ENCODE results near the gene INSR.
"Not testable (repeated sequence)": the region's sequence is repeated elsewhere in the genome, so short reads cannot be mapped to it uniquely, and the experiment has no call there.

The INSR gene

GRCh38 chr19:7188698-7189629 is 105.2 kb downstream of the INSR start:
- no peak for DNase-seq

DNA sequence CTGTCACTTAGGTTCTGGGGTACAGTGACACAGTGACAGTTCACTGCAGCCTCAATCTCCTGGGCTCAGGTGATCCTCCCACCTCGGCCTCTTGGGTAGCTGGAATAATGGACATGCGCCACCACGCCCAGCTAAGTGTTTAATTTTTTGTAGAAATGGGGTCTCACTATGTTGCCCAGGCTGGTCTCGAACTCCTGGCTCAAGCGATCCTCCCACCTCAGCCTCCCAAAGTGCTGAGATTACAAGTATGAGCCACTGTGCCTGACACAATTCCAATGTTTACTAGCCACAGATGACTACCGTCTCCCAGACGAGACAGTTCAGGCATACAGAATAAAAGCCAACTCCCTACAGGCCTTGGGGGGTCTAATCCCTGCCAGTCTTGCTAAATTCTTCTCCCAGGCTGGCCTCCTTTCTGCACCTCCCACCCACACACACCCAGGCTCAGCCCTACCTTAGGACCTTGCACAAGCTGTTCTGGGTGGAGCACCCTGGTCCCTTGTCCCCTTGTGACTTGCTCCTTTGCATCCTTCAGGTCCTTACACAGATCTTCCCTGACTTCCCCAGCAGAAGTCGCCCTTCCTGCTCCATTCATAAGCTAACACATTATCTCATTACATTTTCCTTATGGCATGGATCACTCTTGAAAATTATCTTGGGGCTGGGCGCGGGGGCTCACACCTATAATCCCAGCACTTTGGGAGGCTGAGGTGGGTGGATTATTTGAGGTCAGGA is 106.4 kb downstream of the INSR start:
- no peak for DNase-seq

- DNase-seq, result no peak
These were observed 111.7 kb downstream of the INSR start for GRCh38 chr19:7182489-7182888.

GRCh38 chr19:7179917-7180306 is 114.3 kb downstream of the INSR start:
- no peak for DNase-seq

DNA sequence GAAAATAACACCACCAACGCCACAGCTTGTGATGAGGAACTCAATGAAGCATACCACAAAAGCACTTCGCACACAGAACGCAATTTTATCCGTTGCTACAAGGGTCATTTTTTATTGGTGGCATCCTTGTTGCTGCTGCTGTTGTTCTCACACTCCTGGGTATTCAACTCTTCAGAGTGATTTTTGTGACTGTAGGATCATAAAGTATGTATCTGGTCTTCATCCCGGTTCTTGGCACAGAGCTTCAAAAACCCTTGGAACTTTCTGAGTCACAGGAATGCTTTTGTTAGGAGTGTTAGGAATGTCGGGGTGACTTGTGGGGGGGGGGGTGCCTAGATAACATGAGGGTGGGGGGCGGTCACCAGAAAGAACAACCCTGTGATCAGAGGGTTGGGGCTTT is 116.3 kb downstream of the INSR start:
- no peak for DNase-seq

DNA sequence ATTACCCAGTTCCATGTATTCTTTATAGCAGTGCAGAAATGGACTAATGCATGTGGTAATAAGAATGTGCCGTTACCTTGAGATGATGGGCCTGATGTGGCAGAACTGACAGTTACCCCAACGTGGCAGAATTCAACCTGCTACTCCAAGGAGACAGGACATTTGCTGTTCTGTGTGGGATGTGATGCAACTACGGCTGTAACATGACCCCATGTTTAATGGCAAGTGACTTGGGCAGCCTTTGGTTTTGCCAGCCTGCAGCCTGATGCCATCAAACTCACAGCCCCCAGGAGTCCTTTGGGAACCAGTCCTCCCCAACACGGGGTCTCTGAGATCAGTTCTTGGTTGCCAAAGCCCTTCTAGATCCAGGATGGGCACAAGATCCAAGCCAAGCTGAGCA is 117.4 kb downstream of the INSR start:
- DNase-seq, result no peak

DNA sequence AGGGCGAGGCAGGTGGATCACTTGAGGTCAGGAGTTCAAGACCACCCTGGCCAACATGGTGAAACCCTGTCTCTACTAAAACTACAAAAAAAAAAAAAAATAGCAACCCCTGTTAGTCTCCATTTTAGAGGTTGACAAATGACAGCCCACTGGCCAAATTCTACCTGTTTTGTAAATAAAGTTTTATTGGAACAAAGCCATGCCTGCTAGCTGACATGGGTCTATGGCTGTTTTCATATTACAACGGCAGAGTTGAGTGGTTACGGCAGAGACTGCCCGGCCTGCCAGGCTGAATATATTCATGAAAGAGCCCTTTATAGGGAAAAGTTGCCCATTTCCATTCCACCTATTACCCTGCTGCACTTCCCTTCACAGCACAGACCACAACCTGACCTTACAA is 121.4 kb downstream of the INSR start:
- no peak for DNase-seq

- DNase-seq, result no peak
These were observed 123.2 kb downstream of the INSR start for GRCh38 chr19:7170983-7171382.

GRCh38 chr19:7168941-7169340 is 125.3 kb downstream of the INSR start:
- DNase-seq, result no peak

GRCh38 chr19:7161292-7161691 is 132.9 kb downstream of the INSR start:
- DNase-seq, result no peak

DNA sequence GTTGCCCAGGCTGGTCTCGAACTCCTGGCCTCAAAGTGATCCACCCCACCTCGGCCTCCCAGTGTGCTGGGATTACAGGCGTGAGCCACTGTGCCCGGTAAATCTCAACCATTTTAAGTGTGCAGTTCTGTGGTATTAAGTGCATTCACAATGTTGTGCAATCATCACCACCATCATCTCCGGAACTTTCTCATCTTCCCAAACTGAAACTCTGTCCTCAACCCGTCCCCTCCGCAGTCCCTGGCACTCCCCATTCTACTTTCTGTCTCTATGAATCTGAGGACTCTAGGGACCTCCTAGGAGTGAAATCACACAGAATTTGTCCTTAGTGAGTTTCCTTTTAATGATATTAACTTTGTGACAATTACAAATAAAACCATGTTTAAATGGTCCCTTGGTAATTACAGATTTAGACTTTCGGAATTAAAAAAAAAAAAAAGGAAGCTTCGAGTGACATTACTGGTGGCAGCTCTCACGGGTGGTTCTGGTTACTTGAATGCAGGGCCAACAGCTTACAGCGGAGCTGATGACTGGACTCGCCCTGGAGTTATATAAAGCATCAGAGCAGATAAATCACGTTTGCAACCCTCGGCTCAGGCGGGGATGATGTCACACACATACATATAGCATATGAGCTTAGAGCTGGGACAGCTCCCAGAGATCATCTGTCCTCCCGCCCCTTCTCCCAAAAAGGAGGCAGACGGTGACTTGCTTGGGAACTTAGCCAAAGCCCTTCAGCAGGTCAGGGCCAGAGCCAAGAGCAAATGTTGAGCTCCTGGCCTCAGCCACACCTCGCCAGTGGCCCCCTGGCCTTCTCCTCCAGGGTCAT is 134.9 kb downstream of the INSR start:
- DNase-seq, result no peak

DNA sequence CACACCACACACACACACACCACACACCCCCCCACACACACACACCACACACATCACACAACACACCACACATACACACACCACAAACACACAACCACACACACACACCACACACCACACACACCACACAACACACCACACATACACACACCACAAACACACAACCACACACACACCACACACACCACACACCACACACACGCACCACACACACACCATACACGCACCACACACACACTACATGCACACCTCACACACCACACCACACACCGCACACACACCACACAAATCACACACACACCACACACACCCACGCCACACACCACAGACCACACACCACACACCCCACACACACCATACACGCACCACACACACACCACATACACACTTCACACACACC is 141.2 kb downstream of the INSR start:
- peak; percentile 3 for DNase-seq

GRCh38 chr19:7152568-7152967 is 141.6 kb downstream of the INSR start:
- no peak for DNase-seq

DNA sequence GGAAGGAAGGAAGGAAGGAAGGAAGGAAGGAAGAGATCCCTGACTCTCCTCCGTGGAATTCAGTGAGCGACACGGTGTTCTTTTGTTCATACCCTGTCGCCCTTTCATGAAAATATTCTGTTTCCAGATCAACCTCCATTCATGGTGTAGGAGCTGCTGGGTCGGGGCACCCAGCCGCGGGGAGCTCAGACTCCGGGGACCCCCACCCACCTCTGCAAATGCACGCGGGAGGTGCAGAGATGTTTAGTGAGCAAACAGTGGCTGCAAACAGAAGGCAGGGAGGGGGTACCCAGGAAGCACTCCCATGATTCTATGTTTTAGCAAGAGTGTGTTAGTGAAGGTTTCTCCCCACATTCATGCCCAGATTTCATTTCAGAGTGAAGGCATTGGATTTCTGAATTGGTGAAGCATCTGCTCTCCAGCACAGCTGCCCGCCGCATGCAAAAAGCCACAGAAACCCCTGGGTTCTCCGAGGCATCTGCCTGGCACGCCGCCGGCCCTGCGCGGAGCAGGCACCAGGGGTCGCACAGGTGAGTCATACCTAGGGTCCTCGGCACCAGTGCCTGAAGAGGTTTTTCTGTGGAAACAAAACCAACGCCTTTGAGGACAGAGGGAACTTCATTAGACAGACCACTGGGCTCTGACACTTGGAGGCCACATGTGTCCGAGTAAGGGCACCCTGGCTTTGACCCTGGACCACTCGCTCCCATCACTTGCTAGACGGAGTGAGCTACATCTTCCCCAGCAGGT is 144.1 kb downstream of the INSR start:
- no peak for DNase-seq

- not testable (repeated sequence) for DNase-seq
These were observed 147.0 kb downstream of the INSR start for GRCh38 chr19:7147119-7147675.

DNA sequence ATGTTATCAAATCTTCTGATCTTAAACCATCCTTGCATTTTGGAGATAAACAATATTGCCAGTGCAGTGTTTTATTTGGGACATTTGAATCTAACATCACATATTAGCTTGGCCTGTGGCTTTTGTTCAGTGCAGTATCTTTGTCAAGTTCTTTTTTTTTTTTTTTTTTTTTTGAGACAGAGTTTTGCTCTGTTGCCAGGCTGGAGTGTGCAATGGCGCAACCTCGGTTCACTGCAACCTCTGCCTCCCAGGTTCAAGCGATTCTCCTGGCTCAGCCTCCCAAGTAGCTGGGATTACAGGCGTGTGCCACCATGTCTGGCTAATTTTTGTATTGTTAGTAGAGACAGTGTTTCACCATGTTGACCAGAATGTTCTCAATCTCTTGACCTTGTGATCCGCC is 148.1 kb downstream of the INSR start:
- not testable (repeated sequence) for DNase-seq

DNA sequence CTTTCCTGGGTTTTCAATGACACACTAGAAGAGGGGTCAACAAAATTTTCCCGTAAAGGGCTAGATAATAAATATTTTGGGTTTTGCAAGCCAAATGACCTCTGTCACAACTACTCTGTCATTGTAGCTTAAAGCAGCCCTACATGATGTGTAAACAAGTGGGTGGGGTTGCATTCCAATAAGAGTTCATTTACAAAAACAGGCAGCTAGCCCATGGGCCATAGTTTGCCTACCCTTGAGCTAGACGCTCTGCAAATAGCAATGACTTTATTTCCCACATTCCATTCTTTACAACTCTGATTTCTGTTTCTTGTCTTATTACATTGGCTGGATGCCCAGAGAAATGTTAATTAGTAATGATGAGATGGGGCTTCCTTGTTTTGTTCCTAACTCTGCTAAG is 148.7 kb downstream of the INSR start:
- no peak for DNase-seq

DNA sequence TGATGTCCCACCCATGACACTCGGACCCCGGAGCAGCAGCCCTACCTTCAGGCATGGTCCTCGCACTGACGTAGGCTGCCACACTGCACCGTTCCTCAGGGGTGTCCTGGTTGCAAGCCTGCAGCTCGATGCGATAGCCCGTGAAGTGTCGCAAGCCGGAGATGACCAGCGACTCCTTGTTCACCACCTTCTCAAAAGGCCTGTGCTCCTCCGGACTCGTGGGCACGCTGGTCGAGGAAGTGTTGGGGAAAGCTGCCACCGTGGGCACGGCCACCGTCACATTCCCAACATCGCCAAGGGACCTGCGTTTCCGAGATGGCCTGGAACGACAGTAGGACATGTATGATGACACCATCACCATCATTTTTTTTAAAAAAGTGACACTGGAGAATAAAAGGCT is 151.4 kb downstream of the INSR start:
- DNase-seq, result no peak

- DNase-seq, result no peak
These were observed 154.1 kb downstream of the INSR start for GRCh38 chr19:7140137-7140536.

- no peak for DNase-seq
These were observed 155.1 kb downstream of the INSR start for GRCh38 chr19:7139095-7139494.

DNA sequence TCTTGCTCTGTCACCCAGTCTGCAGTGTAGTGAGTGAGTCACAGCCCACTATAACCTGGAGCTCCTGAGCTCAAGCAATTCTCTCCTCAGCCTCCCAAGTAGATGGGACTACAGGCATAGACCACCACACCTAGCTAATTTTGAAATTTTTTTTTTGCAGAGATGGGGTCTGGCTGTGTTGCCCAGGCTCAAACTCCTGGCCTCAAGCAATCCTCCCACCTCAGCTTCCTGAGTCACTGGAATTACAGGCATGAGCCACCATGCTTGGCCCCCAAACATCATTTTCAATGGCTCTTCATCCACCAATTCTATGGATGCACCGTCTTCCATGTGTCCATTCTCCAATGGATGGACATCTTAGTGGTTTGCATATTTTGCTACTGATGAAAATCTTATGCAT is 155.8 kb downstream of the INSR start:
- DNase-seq, result no peak

- no peak for DNase-seq
These were observed 157.1 kb downstream of the INSR start for GRCh38 chr19:7137120-7137519.

Measured in eye (tissue), 1 donor.